B cell (primary cell): ENCODE measurements around the gene DNAJC24. TPM values are rescaled to one million over a fixed set of nuclear protein-coding genes. Genes with fewer than 3 reads are reported as not detected.

Experiments
- ATAC-seq: fragments of 200-7000 bp; cut with Tn5 transposase; one replicate; pipeline ENCODE4 v1.10.0; 2021; ENCODE audit warnings: low read depth, mild to moderate bottlenecking, moderate number of reproducible peaks, moderate library complexity
- CTCF ChIA-PET: fragments of 350-600 bp; sonication (Branson Sonifier 250); formaldehyde crosslinking; loops from one replicate; lab custom pipeline; 2021; ENCODE audit warnings: antibody characterized with exemption, inconsistent platforms; lab: Charles Lee
- POLR2A ChIA-PET: fragments of 350-600 bp; sonication (Branson Sonifier 250); formaldehyde crosslinking; loops from one replicate; lab custom pipeline; 2021; ENCODE audit warnings: antibody characterized with exemption; lab: Charles Lee
- DNase-seq: peaks from one replicate; pipeline ENCODE4 v3.0.0; 2013
- H2AFZ ChIP-seq: 2 replicates; pipeline ENCODE4 v1.6.1; 2012; ENCODE audit warnings: mild to moderate bottlenecking, low read depth, low read length; ENCODE audit not compliant: insufficient read depth, poor library complexity, severe bottlenecking
- H3K27ac ChIP-seq, 2 donors: 1 replicate in 1 of 2; 2 replicates in 1 of 2; pipeline ENCODE4 v1.5.1; 2012 to 2013; ENCODE audit warnings: low read length in 2 of 2, mild to moderate bottlenecking in 2 of 2, moderate library complexity in 1 of 2
- H3K27me3 ChIP-seq, 4 experiments: fragments of 200-600 bp in 1 of 4; sonication (generic) in 1 of 4; replicated peaks in 1 of 4; 1 replicate in 2 of 4; 2 replicates in 2 of 4; pipeline versions ENCODE4 v1.6.1 to v1.7.0; 2013 to 2016; ENCODE audit warnings: low read length in 3 of 4, mild to moderate bottlenecking in 2 of 4, mixed read lengths in 1 of 4, moderate library complexity in 1 of 4; ENCODE audit not compliant: insufficient read depth in 4 of 4, control insufficient read depth in 3 of 4; ENCODE audit errors: control extremely low read depth in 1 of 4
- H3K36me3 ChIP-seq, 2 experiments: replicated peaks in 1 of 2; 1 replicate in 1 of 2; 2 replicates in 1 of 2; pipeline versions ENCODE4 v1.6.1 to v1.7.1; 2013; ENCODE audit warnings: low read length in 1 of 2; ENCODE audit not compliant: insufficient read depth in 2 of 2, control insufficient read depth in 1 of 2; ENCODE audit errors: control extremely low read depth in 1 of 2, extremely low read depth in 1 of 2
- H3K4me1 ChIP-seq, 2 donors: fragments of 200-600 bp in 1 of 2; sonication (generic) in 1 of 2; 1 replicate in 1 of 2; 2 replicates in 1 of 2; pipeline versions ENCODE4 v1.5.1 to v1.6.1; 2013 to 2017; ENCODE audit warnings: low read length in 2 of 2; ENCODE audit not compliant: control insufficient read depth in 2 of 2, insufficient read depth in 2 of 2
- H3K4me2 ChIP-seq: replicated peaks from 2 replicates; pipeline ENCODE3; 2012; ENCODE audit warnings: mild to moderate bottlenecking, low read depth, low read length; ENCODE audit not compliant: poor library complexity, severe bottlenecking
- H3K4me3 ChIP-seq, 5 experiments: fragments of 200-600 bp in 1 of 5; sonication (generic) in 1 of 5; 1 replicate in 3 of 5; 2 replicates in 2 of 5; pipeline versions ENCODE4 v1.5.1 to v1.7.0; 2011 to 2016; ENCODE audit warnings: low read length in 4 of 5, mild to moderate bottlenecking in 4 of 5, low read depth in 2 of 5, control low read depth in 1 of 5, moderate library complexity in 1 of 5; ENCODE audit not compliant: insufficient read depth in 1 of 5; ENCODE audit errors: control extremely low read depth in 1 of 5, extremely low read depth in 1 of 5
- H3K79me2 ChIP-seq: fragments of 200-600 bp; sonication (generic); one replicate; pipeline ENCODE4 v1.6.0; 2016; ENCODE audit warnings: low read length; ENCODE audit not compliant: control insufficient read depth, insufficient read depth
- H3K9ac ChIP-seq: fragments of 200-600 bp; sonication (generic); 2 replicates; pipeline ENCODE4 v1.6.1; 2017; ENCODE audit warnings: mild to moderate bottlenecking, low read length, moderate library complexity
- H3K9me3 ChIP-seq, 3 donors: one replicate each; pipeline versions ENCODE4 v1.6.1 to v1.7.1; 2013; ENCODE audit warnings: low read length in 2 of 3; ENCODE audit not compliant: control insufficient read depth in 2 of 3, insufficient read depth in 1 of 3; ENCODE audit errors: control extremely low read depth in 1 of 3
- H4K20me1 ChIP-seq: 2 replicates; pipeline ENCODE4 v1.6.0; 2012; ENCODE audit warnings: mild to moderate bottlenecking, low read length; ENCODE audit not compliant: insufficient read depth, control insufficient read depth, poor library complexity, severe bottlenecking
- H3K27ac Mint-ChIP-seq: one replicate; pipeline ENCODE4 v1.8.0; 2021; ENCODE audit warnings: mixed read lengths
- H3K27me3 Mint-ChIP-seq: one replicate; pipeline ENCODE4 v1.8.0; 2021; ENCODE audit warnings: mixed read lengths
- H3K4me1 Mint-ChIP-seq: one replicate; pipeline ENCODE4 v1.8.0; 2021; ENCODE audit warnings: mixed read lengths
- H3K4me3 Mint-ChIP-seq: one replicate; pipeline ENCODE4 v1.8.0; 2021; ENCODE audit warnings: mixed read lengths
- H3K9me3 Mint-ChIP-seq: one replicate; pipeline ENCODE4 v1.8.0; 2022; ENCODE audit warnings: mixed read lengths; ENCODE audit not compliant: insufficient read depth
- CTCF ChIP-seq: fragments of 200-600 bp; IDR thresholded peaks from one replicate; pipeline ENCODE4 v1.8.0; 2022; ENCODE audit warnings: antibody characterized with exemption, mild to moderate bottlenecking
- EZH2 ChIP-seq: IDR thresholded peaks from 2 replicates; pipeline ENCODE4 v1.6.1; 2012; ENCODE audit warnings: borderline replicate concordance, low read depth, mild to moderate bottlenecking, moderate library complexity, low read length; ENCODE audit not compliant: insufficient read depth, poor library complexity, severe bottlenecking
- WGBS: methylation state at CpG from one replicate; pipeline ENCODE4 v1.1.5; 2013; ENCODE audit warnings: missing lambda C conversion rate; ENCODE audit not compliant: insufficient coverage; 5-methylcytosine and 5-hydroxymethylcytosine counted together
- intact Hi-C: fragments of 100-400 bp; cut with micrococcal nuclease; formaldehyde crosslinking; loops from one replicate; pipeline ENCODE4 v1.10.0; 2022
- polyA plus RNA-seq: library from polyadenylated mRNA; depleted of rRNA; stranded (reverse); fragments of >200 nt; gene quantifications from 2 replicates; pipeline ENCODE4 v1.2.3, GENCODE V29; 2012
- total RNA-seq, 2 donors: library from RNA; stranded (reverse); fragments of 120-200 nt in 1 of 2; gene quantifications; 1 replicate in 1 of 2; 2 replicates in 1 of 2; pipeline versions ENCODE4 v1.2.3 to v1.2.4, GENCODE V29; 2013 to 2022

The DNAJC24 gene
- total and polyA plus RNA-seq, 2 donors (not counting 1 experiment from before 2014, with no cell fraction given) = 10.7 to 24.6 TPM

DNA sequence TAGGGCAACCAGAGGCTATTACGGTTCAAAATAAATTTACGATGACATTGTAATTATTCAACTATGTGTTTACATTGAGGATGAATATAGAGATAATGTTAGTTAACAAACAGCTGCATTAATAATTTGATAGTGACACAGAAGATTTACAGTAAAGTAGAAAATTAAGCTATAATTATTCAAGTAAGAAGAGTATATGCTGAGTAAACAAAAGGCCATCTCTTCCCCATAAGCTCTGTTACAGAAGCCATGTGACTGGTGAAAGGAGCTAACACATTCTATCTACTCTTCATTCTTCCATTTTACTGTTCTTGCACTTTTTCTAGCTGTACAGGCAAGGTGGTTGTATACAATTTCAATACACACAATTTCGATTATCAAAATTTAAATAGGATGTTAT, 85.5 kb downstream of the DNAJC24 start:
- no peak overlapping the region for H3K4me3 Mint-ChIP-seq
- no peak for TF ChIP-seq EZH2
- TF ChIP-seq CTCF = no peak
- no peak overlapping the region for H3K9ac ChIP-seq
- no peaks in the 10 kb centered on the region for H3K79me2 ChIP-seq
- DNase-seq (no peak), ATAC-seq (no peak)
- H3K27ac Mint-ChIP-seq = no peak overlapping the region
- H3K36me3 ChIP-seq = peaks cover 0 to 2% of the 10 kb centered on the region in 2 experiments
- no peak overlapping the region for H2AFZ ChIP-seq
- ChIA-PET CTCF (no interaction called here), POLR2A (no interaction called here)
- no peak overlapping the region for H3K4me3 ChIP-seq
- H3K4me1 Mint-ChIP-seq = no peaks in the 10 kb centered on the region
- no peaks in the 10 kb centered on the region for H3K27me3 ChIP-seq
- WGBS = no CpG with 5 or more reads among the region's 3 CpGs
- no peak overlapping the region for H3K27ac ChIP-seq
- H3K4me2 ChIP-seq = no peak overlapping the region
- no peaks in the 10 kb centered on the region for H3K9me3 Mint-ChIP-seq
- H3K4me1 ChIP-seq = no peaks in the 10 kb centered on the region
- intact Hi-C loops = no loop called here
- no peaks in the 10 kb centered on the region for H4K20me1 ChIP-seq
- H3K9me3 ChIP-seq = no peaks in the 10 kb centered on the region
- no peaks in the 10 kb centered on the region for H3K27me3 Mint-ChIP-seq

DNA sequence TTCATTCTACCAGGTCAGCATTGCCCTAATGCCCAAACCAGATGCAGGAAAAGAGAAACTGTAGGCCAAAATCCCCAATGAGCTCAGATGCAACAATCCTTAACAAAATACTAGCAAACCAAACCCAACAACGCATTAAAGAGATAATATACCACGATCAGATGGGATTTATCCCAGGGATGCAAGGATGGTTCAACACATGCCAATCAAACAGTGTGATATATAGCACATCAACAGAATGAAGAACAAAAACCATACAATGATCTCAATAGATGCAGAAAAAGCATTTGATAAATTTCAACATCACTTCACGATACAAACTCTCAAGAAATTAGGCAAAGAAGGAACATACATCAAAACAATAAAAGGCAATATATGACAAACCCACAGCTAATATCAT, 94.8 kb downstream of the DNAJC24 start:
- 100% methylated on average over 1 of the region's 3 CpGs for WGBS
- Mint-ChIP-seq H3K4me3 (no peak overlapping the region), H3K27me3 (no peaks in the 10 kb centered on the region), H3K27ac (no peak overlapping the region), H3K9me3 (peaks cover 7% of the 10 kb centered on the region), H3K4me1 (no peaks in the 10 kb centered on the region)
- Histone ChIP-seq H2AFZ (no peak overlapping the region), H3K9ac (no peak overlapping the region), H3K4me1 (no peaks in the 10 kb centered on the region), H3K4me2 (no peak overlapping the region), H3K27ac (no peak overlapping the region), H3K27me3 (no peaks in the 10 kb centered on the region), H3K4me3 (no peak overlapping the region), H4K20me1 (no peaks in the 10 kb centered on the region), H3K9me3 (peaks cover 0 to 10% (median 7%) of the 10 kb centered on the region in 3 donors), H3K36me3 (peaks cover 0 to 2% of the 10 kb centered on the region in 2 experiments), H3K79me2 (no peaks in the 10 kb centered on the region)
- DNase-seq (no peak), ATAC-seq (no peak)
- TF ChIP-seq CTCF (no peak), EZH2 (no peak)
- ChIA-PET POLR2A (no interaction called here), CTCF (no interaction called here)
- intact Hi-C loops = no loop called here
